ENCODE measurements around the gene TCF7L1. TPM values are rescaled to one million over a fixed set of nuclear protein-coding genes. Genes with fewer than 3 reads are reported as not detected.

TCF7L1 gene
- polyA plus RNA-seq, 1 of the 3 experiments (the other 2 are of a cell fraction), result 3.7 TPM

- TF ChIP-seq EZH2phosphoT487 (IDR thresholded peaks at IDR 0.05; ENCODE audit: borderline replicate concordance, low read depth), result no peak
Observed at GRCh38 chr2:85181844-85182456, 48.8 kb downstream of the TCF7L1 start (continued).

- Histone ChIP-seq H3K27me3 (ENCODE audit: insufficient read depth) (no peaks in the 10 kb centered on the region), H3K9me3 (no peaks in the 10 kb centered on the region), H2AFZ (ENCODE audit: low read depth) (no peak overlapping the region), H3K4me3 (ENCODE audit: low read depth in 2 of 2, low read length in 1 of 2) (no peak overlapping the region), H3K9ac (no peak overlapping the region), H3K27ac (ENCODE audit: low read depth in 2 of 2, low read length in 1 of 2) (no peak overlapping the region), H3F3A (replicated peaks; ENCODE audit: insufficient read depth) (no peaks in the 10 kb centered on the region), H4K20me1 (ENCODE audit: insufficient read depth) (peaks cover 22% of the 10 kb centered on the region), H3K79me2 (ENCODE audit: insufficient read depth) (no peaks in the 10 kb centered on the region), H3K9me2 (no peaks in the 10 kb centered on the region), H3K4me2 (no peak overlapping the region), H3K36me3 (replicated peaks in 1 of 2; ENCODE audit: control insufficient read depth in 1 of 2, insufficient read depth in 2 of 2, low read length in 1 of 2) (no peaks in the 10 kb centered on the region), H3K4me1 (ENCODE audit: control insufficient read depth in 1 of 2, insufficient read depth in 2 of 2, low read depth in 1 of 2, low read length in 1 of 2) (no peaks in the 10 kb centered on the region; a peak in 2 of 4 replicates)
- WGBS (ENCODE audit: low lambda C conversion rate), result 88% methylated on average over 3 of the region's 3 CpGs
- DNase-seq, result no peak
- TF ChIP-seq GATA2 (CRISPR knock-in tag; IDR thresholded peaks at IDR 0.05) (no peak), TCF12 (IDR thresholded peaks at IDR 0.05) (no peak), JUND (IDR thresholded peaks at IDR 0.05) (no peak), CHD2 (IDR thresholded peaks at IDR 0.05; ENCODE audit: low read length, partially characterized antibody) (no peak), RXRA (IDR thresholded peaks at IDR 0.05; ENCODE audit: borderline replicate concordance, low read depth) (no peak), USF2 (IDR thresholded peaks at IDR 0.05; ENCODE audit: borderline replicate concordance, low read depth, low read length) (no peak), GABPA (IDR thresholded peaks at IDR 0.05; ENCODE audit: low read depth) (no peak), FOXM1 (IDR thresholded peaks at IDR 0.05; ENCODE audit: low read depth) (no peak), PBX3 (IDR thresholded peaks at IDR 0.05) (no peak), SIN3A (IDR thresholded peaks at IDR 0.05; ENCODE audit: borderline replicate concordance, low read depth, low read length) (no peak)
- ChIA-PET POLR2A (no interaction called here), CTCF (interaction anchor here (1.0 to 3.7 kb wide), 4 partner anchors 13 to 102 kb away, joined by 3 to 17 read pairs (median 3); no protein-coding TSS in a partner anchor)
Observed at GRCh38 chr2:85183076-85183475, 49.9 kb downstream of the TCF7L1 start.

GRCh38 chr2:85183479-85183878 lies 50.3 kb downstream of the TCF7L1 start:
- Histone ChIP-seq H3F3A (replicated peaks; ENCODE audit: insufficient read depth) (no peaks in the 10 kb centered on the region), H3K4me2 (no peak overlapping the region), H3K9ac (no peak overlapping the region), H3K4me3 (ENCODE audit: low read depth in 2 of 2, low read length in 1 of 2) (no peak overlapping the region), H2AFZ (ENCODE audit: low read depth) (no peak overlapping the region), H3K36me3 (replicated peaks in 1 of 2; ENCODE audit: control insufficient read depth in 1 of 2, insufficient read depth in 2 of 2, low read length in 1 of 2) (no peaks in the 10 kb centered on the region), H3K27ac (ENCODE audit: low read depth in 2 of 2, low read length in 1 of 2) (no peak overlapping the region), H3K79me2 (ENCODE audit: insufficient read depth) (no peaks in the 10 kb centered on the region), H3K4me1 (ENCODE audit: control insufficient read depth in 1 of 2, insufficient read depth in 2 of 2, low read depth in 1 of 2, low read length in 1 of 2) (no peaks in the 10 kb centered on the region; a peak in 2 of 4 replicates), H3K9me3 (no peaks in the 10 kb centered on the region), H4K20me1 (ENCODE audit: insufficient read depth) (peaks cover 22% of the 10 kb centered on the region), H3K9me2 (no peaks in the 10 kb centered on the region), H3K27me3 (ENCODE audit: insufficient read depth) (no peaks in the 10 kb centered on the region)
- WGBS (ENCODE audit: low lambda C conversion rate), result 93% methylated on average over 4 of the region's 4 CpGs
- DNase-seq, result no peak
- CTCF ChIA-PET, result interaction anchor here (0.6 to 1.2 kb wide), 4 partner anchors 13 to 117 kb away, joined by 3 to 4 read pairs (median 3); no protein-coding TSS in a partner anchor
- POLR2A ChIA-PET, result no interaction called here
- TF ChIP-seq POLR2AphosphoS5 (IDR thresholded peaks at IDR 0.05; ENCODE audit: low read depth, low read length), result no peak
- TF ChIP-seq MAX (IDR thresholded peaks at IDR 0.05; ENCODE audit: low read depth), result no peak
- TF ChIP-seq EP300 (IDR thresholded peaks at IDR 0.05; ENCODE audit: borderline replicate concordance in 1 of 2, low read depth in 1 of 2, low read length in 1 of 2), result no peak
- no peak for TF ChIP-seq CTCF (IDR thresholded peaks at IDR 0.05)
- no peak for TF ChIP-seq YY1 (IDR thresholded peaks at IDR 0.05; ENCODE audit: low read depth)
- no peak for TF ChIP-seq ELF1 (IDR thresholded peaks at IDR 0.05)
- no peak for TF ChIP-seq TEAD4 (IDR thresholded peaks at IDR 0.05; ENCODE audit: borderline replicate concordance, insufficient read depth)
- TF ChIP-seq RXRA (IDR thresholded peaks at IDR 0.05; ENCODE audit: borderline replicate concordance, low read depth), result no peak
- no peak for TF ChIP-seq FOXJ3 (CRISPR knock-in tag; IDR thresholded peaks at IDR 0.05)
- TF ChIP-seq PBX3 (IDR thresholded peaks at IDR 0.05), result no peak
- TF ChIP-seq IRF3 (IDR thresholded peaks at IDR 0.05; ENCODE audit: low read depth, low read length), result no peak
- TF ChIP-seq JUND (IDR thresholded peaks at IDR 0.05), result no peak
- no peak for TF ChIP-seq GABPA (IDR thresholded peaks at IDR 0.05; ENCODE audit: low read depth)

Data from SK-N-SH (cell line).